Astrocyte of the spinal cord (primary cell): ENCODE results near the gene CARD8.
"Not testable (repeated sequence)": the region's sequence is repeated elsewhere in the genome, so short reads cannot be mapped to it uniquely, and the experiment has no call there.

ENCODE experiments used
- DNase-seq: peaks from one replicate; pipeline ENCODE4 v3.0.0; 2011; ENCODE audit warnings: low read depth, low spot score
- H3K4me3 ChIP-seq: 2 replicates; pipeline ENCODE4 v1.5.1; 2011; ENCODE audit warnings: low read depth, mild to moderate bottlenecking, low read length, moderate library complexity
- in situ Hi-C: cut with HindIII; loops from 2 replicates; pipeline ENCODE4 v1.10.0; 2017; ENCODE audit warnings: low sequenced_read_pairs
- TF ChIP-seq, protein P1 (sequence below): IDR thresholded peaks from 2 replicates; pipeline ENCODE4 v1.5.1; 2012; ENCODE audit warnings: low read depth, mild to moderate bottlenecking, low read length, inconsistent platforms

The CARD8 gene

DNA sequence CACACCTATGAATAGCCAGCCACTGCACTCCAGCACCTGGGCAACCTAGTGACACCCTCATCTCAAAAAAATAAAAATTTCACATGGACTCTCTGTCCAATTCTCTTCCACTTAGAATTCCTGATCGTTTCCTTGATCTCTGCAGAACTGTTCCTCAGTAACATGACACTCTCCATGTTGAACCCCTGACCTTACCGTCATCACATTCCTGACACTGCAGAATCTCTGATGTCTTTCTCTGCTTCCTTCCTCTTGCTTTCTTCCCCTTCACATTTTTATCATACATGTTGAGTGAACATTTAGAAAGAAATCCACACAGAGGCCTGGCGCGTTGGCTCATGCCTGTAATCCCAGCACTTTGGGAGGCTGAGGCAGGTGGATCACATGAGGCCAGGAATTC lies 29.2 kb upstream of the CARD8 start:
- TF ChIP-seq, protein P1, sequence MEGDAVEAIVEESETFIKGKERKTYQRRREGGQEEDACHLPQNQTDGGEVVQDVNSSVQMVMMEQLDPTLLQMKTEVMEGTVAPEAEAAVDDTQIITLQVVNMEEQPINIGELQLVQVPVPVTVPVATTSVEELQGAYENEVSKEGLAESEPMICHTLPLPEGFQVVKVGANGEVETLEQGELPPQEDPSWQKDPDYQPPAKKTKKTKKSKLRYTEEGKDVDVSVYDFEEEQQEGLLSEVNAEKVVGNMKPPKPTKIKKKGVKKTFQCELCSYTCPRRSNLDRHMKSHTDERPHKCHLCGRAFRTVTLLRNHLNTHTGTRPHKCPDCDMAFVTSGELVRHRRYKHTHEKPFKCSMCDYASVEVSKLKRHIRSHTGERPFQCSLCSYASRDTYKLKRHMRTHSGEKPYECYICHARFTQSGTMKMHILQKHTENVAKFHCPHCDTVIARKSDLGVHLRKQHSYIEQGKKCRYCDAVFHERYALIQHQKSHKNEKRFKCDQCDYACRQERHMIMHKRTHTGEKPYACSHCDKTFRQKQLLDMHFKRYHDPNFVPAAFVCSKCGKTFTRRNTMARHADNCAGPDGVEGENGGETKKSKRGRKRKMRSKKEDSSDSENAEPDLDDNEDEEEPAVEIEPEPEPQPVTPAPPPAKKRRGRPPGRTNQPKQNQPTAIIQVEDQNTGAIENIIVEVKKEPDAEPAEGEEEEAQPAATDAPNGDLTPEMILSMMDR = no peak
- no peak overlapping the region for H3K4me3 ChIP-seq
- in situ Hi-C loops = no loop called here
- no peak for DNase-seq

GRCh38 chr19:48283908-48284307 lies 28.2 kb upstream of the CARD8 start:
- in situ Hi-C loops = no loop called here
- H3K4me3 ChIP-seq = no peak overlapping the region
- DNase-seq = peak; percentile 83
- TF ChIP-seq, protein P1 = no peak

DNA sequence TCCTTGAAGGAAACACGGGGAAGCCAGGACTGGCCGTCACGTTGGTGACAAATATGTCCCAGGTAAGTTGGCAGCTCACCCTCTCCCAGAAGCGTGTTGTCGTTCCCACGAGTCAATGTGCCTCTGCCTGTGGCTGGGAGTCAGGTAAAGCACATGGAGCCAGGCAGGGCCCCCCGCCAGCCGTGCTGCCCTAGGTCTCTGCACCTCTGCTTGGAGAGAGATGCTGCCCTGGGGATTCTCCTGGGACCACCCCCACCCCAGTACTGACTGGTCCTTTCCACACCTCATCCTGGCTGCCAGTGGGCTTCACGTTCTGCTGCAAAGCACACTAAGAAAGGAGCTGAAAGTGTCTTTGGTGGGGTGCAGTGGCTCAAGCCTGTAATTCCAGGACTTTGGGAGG lies 24.0 kb upstream of the CARD8 start:
- no peak overlapping the region for H3K4me3 ChIP-seq
- TF ChIP-seq, protein P1 = no peak
- no peak for DNase-seq
- in situ Hi-C loops = no loop called here

- no peak overlapping the region for H3K4me3 ChIP-seq
- DNase-seq = no peak
- in situ Hi-C loops = no loop called here
- TF ChIP-seq, protein P1 = no peak
Measured at GRCh38 chr19:48274938-48275337, 19.2 kb upstream of the CARD8 start.

DNA sequence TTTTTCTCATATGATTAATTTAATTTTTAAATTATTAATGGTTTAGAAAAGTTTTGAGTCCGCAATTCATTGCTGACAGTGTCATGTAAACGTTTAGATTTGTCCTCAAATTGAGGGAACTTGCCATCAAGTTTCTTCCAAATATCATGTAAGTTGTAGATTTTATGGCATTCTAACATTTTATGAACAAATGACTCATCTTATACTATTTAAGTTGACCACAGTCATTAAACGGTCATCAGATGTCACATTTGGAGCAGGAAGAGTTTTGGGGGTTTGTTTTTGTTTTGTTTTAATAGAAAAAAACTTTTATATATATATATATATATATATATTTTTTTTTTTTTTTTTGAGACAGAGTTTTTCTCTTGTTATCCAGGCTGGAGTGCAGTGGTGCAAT lies 18.5 kb upstream of the CARD8 start:
- DNase-seq = peak; percentile 23
- in situ Hi-C loops = no loop called here
- no peak overlapping the region for H3K4me3 ChIP-seq
- TF ChIP-seq, protein P1 = no peak

GRCh38 chr19:48271531-48272151 lies 15.9 kb upstream of the CARD8 start:
- in situ Hi-C loops = no loop called here
- TF ChIP-seq, protein P1 = no peak
- H3K4me3 ChIP-seq = peak overlapping the region; percentile 44
- DNase-seq = peak; percentile 46

DNA sequence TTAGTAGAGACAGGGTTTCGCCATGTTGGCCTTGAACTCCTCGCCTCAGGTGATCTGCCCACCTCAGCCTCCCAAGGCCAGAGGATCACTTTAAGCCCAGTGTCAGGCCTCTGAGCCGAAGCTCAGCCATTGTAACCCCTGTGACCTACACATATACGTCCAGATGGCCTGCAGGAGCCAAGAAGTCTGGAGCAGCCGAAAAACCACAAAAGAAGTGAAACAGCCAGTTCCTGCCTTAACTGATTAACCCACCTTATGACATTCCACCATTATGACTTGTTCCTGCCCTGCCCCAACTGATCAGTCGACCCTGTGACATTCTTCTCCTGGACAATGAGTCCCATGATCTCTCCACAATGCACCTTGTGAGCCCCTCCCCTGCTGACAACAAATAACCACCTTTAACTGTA lies 13.9 kb upstream of the CARD8 start:
- in situ Hi-C loops, DNase-seq, H3K4me3 ChIP-seq: not testable (repeated sequence)

GRCh38 chr19:48265326-48265725 lies 9.6 kb upstream of the CARD8 start:
- in situ Hi-C loops, H3K4me3 ChIP-seq, DNase-seq: not testable (repeated sequence)

DNA sequence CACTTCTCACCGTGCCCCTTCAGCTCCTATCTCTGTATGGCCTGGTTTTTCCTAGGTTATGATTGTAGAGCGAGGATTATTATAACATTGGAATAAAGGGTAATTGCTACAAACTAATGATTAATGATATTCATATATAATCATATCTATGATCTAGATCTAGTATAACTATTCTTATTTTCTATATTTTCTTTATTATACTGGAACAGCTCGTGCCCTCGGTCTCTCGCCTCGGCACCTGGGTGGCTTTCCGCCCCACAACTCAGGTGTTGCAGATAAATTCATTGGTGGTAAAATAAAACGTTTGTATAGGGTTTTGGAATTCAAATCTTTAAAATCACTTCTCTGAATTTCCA lies 4.6 kb upstream of the CARD8 start:
- in situ Hi-C loops, DNase-seq: not testable (repeated sequence)
- H3K4me3 ChIP-seq = peak overlapping the region; percentile 55

- DNase-seq, H3K4me3 ChIP-seq, in situ Hi-C loops: not testable (repeated sequence)
Measured at GRCh38 chr19:48258992-48259391, 3.3 kb upstream of the CARD8 start.
